ENCODE measurements around the gene KLRF1.

DNA sequence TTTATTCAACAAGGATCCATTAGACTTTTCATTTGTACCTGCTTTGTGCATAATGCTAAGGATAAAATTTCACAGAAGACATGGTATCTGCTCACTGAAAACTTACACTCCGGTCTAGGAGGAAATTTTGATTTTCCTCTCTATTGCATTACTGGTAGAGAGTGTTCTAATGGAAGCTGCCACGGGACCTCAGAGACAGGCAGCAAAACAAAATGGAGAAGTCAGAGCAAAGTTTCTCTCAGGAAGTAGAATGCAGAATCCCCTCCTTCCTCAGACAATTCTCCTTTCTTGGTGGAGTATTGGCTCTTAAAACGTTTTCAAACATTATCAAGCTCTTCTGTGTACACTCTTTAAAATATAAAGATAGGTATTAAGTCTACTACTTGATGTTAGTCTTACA is 29.6 kb downstream of the KLRF1 start:
- TF ChIP-seq POLR2A (IDR thresholded peaks at IDR 0.05; ENCODE audit: low read length): no peak
- no peak for TF ChIP-seq GATA1 (IDR thresholded peaks at IDR 0.05; ENCODE audit: low read depth, low read length)

Data from erythroblast (primary cell).